Measurements from ENCODE around the gene NADK.

Gene NADK, protein sequence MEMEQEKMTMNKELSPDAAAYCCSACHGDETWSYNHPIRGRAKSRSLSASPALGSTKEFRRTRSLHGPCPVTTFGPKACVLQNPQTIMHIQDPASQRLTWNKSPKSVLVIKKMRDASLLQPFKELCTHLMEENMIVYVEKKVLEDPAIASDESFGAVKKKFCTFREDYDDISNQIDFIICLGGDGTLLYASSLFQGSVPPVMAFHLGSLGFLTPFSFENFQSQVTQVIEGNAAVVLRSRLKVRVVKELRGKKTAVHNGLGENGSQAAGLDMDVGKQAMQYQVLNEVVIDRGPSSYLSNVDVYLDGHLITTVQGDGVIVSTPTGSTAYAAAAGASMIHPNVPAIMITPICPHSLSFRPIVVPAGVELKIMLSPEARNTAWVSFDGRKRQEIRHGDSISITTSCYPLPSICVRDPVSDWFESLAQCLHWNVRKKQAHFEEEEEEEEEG

DNA sequence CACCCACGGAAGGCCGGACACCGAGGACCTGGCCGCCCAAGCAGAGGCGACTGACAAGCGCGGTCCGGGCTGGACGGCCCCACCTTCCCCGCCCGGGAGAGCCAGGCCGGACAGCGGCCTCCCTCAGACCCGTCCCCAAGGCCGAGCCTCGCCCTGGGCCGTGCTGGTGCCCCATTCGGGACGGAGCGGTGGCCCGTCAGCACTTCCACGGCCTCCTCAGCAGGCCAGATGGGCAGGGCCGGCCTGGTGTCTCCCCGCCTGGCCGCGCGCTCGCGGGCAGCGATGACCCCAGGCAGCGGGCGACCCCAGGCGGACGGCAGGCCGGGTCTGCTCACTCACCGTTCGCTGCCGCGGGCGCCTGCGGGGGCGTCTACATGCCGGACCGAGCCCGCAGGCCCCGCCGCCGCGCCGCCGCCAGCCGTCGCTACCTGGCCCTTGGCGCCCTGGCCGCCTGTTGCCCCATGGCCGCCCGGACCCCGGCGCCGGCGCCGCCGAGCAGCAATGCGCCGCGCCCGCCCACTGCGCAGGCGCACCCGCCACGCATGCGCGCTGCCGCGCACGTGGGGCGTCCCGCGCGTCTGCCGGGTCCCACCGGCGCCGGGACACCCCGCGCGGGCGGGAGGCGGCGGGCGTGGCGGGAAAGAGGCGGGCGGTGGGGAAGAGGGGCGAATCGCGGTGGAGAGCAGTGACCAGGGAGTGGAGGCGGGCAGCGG lies at the start of gene NADK:
NADK (minus strand) TSS at position 521 of the 713 bp plus-strand sequence. CDS start 13,064 bp downstream, outside the sequence.
- peak; percentile 96 for DNase-seq

DNA sequence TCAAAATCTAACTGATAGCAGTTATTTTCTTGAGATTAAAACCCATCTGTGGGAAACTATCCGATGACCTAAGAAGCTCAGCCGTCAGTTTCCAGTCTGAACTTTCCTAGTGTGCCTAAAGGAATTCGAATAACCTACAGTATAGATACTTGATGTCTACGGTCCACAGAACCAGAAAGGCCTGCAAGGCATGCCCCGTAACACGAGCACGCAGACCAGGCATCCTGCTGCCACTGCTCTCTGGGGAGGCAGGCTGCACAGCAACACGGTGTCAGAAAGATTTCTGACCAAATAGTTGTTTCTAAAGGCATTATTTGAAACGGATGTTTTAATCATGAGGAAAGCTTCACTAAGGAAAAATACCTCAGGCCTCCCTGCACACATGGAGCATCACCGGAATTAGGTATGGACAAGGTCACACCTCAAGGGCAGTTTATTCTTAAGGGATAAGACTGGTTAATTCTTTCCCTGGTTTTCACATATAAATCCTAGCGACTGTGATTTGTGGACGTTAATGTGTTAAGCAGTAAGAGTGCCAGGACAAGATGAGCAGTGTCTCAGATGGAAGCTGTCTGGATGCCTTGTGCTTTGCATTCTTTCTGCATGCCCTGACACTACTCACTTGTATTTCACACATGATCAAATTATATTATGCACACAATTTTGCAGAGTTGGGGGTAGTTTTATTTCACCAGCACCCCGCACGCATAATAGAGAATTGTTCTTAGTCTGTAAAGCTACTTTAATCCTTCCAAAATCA lies 49.0 kb upstream of the NADK start:
- DNase-seq = no peak

DNA sequence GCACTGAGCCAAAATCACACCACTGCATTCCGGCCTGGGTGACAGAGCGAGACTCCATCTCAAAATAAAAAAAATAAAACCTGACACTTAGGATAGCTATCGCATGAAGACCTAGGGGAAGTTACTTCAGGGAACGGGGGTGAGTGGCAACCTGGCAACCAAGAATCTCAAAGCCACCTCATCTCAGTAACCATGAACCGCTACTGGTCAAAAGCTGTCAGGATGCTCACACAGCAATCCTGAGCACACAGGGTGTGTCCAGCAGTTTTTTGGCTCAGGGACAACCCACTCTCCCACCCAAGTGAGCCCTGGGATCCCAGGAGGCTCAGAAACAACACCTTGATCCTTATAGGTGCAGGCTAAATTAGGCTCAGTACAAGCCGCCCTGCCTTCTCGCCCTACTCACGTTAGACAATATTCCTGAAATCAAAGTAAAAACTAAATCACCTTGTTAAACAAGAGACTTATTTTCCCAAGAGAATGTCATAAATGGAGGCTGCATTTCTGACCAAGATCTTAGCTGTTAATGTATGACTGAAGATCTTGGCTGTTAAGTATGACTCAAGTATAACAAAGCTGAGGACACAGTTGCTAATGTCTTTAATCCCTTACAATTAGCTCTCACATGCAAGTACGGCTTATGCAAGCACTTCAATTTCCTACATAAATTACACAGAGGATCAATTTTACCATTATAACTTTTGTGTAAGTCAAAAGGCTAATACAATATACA lies 48.3 kb upstream of the NADK start:
- no peak for DNase-seq

DNA sequence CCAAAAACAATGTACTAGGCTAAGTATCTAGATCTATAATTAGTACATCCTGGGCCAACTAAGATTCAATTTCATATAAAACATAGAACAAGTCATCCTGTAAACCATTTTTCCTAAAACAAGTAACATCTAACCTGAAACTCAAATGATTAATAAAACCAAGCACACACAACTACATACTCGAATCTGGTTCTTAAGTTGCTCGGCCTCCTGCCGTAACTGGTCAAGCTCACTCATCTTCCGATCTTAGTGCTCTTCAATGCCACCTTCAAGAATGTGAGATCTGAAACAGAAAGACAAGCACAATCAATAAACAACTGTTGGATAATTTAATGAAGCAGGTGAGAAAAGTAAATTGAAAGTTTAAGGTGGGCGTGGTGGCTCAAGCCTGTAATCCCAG lies 46.9 kb upstream of the NADK start:
- DNase-seq = no peak

DNA sequence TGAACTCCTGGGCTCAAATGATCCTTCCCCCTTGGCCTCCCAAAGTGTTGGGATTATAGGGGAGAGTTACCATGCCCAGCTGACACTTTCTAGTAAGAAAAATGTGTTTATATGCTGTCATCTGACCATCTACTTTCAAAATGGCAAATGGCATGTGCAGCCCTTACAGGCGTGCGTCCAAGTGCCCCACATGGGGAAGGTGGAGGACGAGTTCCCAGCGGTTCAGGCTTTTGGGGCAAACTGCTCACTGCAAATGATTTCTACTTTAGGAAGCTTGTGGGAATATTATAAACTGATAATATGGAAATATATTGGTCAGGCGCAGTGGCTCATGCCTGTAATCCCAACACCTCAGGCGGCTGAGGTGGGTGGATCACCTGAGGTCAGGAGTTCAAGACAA lies 41.5 kb upstream of the NADK start:
- no peak for DNase-seq

DNA sequence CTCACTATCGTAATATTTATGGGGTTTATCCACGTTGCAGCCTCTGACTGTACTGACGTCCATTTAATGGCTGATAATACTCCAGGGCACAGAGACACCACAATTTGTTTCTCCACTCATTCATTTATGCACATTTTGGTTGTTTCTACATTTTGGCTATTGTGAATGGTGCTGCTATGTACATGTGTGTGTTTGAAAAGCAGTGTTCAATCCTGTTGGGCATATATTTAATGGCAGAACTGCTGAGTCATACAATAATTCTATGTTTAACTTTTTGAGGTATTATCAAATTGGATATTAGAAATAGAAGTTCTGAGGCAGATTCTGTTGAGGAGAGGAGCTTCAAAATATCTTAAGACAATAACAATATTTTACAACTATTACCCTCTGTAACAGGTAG lies 39.0 kb upstream of the NADK start:
- DNase-seq = no peak

DNA sequence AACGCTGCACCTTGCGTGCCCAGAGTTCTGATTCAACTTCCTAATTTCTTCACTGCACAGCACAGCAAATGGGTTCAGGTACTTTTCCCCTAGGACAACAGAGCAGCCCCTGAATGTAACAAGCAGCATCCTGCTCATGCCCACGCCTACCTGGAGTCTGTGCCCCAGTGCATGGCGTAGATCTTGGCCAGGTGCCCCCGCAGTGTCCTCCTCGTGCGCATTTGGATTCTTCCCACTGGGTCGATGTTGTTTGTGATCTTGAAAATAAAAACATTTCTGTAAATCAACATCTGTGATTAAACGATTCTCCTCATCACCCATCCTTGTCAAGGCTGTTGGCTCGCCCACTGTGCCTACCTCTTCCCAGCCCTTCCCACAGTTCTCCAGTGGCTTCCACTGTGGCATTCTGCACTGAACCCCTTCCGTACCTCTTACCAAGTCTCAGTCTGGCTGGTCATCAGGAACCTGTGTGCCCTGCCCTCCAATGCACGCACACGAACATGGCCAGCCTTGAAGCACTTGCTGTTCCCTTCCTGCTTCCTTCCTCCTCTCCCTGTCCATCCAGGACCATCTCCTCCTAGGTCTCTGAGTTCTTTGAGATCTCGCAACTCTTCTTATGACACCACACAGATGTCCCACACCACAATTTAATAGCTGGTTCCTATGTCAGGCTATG lies 37.5 kb upstream of the NADK start:
- no peak for DNase-seq

DNA sequence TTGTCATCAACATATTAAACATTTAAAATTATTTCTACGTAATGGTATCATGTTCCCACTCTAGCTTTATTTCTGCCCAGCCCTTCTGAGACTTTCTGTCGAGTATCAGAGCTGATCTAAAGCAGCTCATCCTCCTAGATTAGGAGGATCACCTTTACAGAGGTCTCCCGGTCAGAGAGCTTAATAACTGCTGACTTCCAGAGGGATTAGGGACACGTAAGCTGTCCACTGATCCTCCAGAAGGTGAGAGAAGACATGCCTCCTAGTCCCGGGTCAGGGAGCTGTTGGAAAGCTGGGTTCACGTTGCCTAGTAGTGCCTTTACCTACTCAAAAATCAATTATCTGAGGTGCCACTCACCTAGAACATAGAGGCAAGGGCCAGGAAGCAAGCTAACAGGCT lies 31.2 kb upstream of the NADK start:
- DNase-seq = no peak

DNA sequence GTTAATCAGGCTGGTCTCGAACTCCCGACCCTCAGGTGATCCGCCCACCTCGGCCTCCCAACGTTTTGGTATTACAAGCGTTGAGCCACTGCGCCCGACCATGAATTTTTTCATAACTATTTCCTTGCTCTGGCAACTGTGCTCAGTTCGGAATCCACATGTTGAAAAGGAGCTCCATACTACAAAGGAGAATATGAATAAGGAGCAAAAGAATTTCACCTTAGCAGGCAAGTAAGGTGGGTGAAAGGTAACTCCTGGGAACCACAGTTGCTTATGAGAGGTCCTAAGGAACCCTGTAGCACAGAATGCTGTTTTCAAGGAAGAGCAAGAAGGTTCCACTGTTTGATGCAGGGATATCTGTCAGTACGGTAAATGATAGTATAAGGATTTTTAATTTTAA lies 29.9 kb upstream of the NADK start:
- DNase-seq = no peak

DNA sequence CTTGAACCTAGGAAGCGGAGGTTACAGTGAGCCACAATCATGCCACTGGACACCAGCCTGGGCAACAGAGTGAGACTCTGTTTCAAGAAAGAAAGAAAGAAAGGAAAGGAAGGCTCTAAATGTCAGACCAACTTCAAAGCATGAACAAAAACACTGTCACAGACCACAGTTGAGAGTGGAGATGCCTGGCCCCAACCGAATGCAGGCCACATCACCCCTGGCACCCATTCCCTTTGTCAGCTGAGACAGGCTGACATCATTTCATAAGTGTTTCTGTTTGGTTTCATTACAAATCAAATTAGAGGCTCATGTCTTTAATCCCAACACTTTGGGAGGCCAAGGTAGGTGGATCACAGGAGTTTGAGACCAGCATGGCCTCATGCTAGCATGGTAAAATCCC lies 28.6 kb upstream of the NADK start:
- no peak for DNase-seq

DNA sequence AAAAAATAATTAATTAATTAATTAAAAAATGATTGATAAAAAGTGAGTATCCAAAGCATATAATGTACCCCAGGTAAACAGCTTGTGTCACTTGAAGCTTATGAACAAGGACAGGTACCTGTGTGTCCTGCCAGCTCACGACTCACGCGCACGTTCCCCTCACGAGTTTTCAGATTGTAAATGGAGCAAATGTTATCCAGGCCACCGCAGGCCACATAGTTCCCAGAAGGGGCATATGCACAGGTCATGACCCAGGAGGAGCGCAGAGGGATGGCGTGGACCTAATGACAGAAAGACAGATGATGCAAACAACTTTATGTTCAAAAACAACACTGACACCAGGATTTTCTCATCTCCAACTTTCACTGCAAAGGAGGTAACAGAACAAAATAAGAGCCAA lies 26.0 kb upstream of the NADK start:
- no peak for DNase-seq

DNA sequence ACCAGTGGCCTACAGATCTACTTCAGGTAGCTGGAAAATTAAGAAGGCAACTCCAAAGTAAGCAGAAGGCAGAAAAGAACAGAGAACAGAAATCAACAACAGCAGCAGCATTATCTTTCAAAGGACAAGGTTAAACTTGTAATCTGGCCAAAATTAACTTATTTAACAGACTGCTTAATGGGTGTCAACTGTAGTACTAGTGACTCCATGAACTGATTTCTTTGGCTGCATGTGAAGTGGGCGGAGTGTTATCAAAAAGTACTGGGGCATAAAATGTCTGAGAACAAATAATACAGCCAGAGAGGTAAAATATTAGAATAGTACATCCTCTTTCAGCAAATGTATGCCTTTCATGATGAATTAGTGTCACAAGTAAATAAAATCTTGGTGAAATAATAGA lies 24.6 kb upstream of the NADK start:
- no peak for DNase-seq

DNA sequence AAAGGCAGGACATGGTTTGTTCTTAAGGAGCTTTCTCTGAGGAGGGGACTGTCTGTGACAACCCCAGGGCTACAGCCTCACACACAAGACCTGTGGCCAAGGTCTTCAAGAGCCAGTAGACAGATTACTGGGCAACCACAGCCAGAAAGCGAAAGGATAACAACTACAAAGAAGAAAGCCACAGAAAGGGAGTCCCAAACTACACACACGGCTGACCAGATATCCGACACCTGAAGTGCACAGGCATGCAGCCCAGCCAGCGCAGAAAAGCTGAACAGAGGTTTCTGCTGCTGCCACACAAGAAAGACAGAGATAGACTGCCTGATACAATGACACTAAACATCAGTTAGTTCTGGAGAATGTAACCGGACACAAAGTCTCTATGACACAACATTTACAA lies 21.4 kb upstream of the NADK start:
- DNase-seq = no peak

DNA sequence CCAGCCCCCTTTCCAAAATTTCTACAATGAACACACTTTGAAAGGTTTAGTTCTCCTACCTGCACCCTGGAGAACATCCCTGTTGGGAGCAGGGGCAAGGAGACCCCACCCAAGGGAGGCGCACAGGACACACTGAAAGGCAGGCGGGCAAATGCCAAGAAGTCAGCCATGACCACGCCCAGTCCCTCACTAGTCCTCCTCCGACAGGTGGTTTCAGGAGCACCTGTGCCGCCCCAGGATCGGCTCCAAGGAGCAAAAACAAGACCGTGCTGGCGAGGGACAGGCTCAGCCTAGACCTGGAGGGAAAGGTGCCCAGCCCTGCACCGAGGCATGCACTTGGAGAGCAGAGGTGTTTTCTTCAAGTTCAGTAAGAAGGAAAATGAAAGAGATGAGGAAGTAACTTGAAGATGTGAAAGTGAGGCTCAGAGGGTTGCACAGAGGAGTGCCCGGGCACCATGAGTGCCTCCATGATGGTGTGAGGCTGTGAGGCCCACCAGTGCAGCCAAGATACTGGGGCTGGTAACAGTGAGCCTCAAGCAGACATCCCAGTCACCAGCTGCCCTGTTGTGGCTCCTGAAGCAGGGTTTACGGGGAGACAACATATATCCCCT lies 19.6 kb upstream of the NADK start:
- DNase-seq = no peak

DNA sequence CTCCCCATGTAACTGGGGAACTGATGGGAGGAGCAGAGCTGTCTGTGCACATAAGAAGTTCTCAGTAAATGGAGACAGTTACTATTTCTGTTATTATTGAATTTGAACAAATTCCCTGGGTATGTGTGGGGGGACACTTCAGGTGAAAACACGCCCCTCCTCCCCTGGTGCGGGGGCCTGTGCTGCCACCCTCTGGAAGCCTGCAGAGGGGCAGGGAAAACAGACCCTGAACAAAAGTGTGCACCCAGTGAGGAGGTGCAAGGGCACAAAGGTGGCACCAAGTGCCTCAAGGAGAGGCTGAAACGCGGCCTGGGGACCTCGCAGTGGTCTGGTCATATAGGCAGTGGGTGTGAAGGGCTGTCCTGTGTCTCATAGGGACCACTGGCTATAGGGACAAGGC lies 18.2 kb upstream of the NADK start:
- no peak for DNase-seq

DNA sequence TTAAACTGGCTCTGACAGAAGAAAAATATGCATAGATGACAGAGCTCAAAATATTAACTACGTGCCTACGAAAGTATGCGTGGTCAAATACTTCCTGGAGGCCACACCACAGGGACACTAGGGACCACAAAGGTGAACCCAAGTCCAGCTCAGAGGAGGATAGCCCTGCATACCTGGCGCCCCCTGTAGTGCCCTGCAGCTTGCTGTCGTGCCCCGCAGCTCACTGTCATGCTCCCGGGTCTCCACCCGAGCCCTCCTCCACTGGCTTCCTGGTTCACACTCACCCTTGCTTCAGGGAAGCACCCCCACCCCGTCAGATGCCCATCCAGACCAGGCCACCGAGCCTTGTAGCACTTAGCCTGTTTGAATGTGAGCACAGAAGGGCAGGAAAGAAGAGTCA lies 16.7 kb upstream of the NADK start:
- no peak for DNase-seq

DNA sequence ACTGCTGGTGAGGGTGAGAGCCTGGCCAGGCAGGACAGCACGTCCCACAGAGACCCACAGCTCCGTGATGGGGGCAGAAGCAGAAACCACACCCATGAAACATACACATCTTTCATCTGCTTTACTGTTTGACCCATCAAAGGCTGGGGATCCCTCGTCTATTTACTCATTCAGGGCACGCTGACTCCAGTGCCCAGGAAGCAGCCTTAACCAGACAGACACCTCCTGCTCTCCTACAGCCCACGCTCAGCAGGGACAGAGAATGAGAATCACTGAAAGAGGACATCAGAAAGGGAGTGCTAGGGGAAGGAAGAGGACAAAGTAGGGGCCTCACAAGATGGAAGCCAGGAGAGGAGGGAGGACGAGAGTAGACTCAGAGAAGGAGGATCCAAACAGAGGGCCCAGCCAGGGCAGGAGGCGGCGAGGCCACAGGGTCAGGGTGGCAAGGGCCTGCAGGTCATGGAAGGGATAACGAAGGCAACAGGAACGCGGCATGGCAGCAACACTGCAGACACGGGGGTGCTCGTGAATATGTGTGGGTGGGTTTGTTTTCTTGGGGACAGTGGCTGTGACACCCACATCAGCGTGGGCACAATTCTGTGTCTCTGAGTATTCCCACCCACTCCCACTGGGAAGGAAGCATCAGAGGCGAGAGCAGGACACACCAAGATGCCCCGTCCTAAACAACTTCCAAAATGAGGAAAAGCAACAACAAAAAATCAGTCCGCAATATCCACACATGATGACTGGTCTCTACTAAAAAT lies 15.4 kb upstream of the NADK start:
- no peak for DNase-seq

DNA sequence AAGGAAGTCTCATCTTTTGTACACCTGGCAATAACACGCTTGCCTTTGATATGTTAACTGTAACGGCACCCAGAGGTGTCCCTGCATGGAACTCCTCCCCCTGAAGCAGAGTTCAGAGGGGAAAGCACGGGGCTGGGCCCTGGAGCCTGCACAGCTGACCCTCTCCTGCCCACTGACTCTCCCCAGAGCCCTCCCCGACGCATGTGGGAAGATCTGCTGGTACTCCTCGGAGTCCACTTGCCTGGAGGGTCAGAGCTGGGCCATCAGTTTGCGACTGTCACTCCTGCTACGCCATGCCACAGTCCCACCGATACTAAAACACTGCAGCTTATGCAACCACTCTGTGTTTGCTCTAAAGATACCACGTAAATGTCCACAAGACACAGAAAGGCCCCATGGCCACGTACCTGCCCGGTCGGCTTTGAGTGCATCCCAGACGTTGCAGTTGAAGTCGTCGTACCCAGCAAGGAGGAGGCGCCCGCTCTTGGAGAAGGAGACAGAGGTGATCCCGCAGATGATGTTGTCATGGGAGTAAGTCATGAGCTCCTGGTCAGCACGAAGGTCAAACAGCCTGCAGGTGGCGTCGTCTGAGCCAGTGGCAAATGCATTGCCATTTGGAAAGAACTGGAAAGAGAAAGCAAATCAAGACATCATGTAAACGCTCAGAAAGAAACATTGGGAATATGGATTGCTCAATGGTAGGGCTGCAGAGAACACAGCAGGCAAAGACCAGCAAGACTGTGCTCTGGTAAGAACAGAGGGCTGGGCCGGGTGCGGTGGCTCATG lies 10.6 kb upstream of the NADK start:
- peak; percentile 51 for DNase-seq

DNA sequence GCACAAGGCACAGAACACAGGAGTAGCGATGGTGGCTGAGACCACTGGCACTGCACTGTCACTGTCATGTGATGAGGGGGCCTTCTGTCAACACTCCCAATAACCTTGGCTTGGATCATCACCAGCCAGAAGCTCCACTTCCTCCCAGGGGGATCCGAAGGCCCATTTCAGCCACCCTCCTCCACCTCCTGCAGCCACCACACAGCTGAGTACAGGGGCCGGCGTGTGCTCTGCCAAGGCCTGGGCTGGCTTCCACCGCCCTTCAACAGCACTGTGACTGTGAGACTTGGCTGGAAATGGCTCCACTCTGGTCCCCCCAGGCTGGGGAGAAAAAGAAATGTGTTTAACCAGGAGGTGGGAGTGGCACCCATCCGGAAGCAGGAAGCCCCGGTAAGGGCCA lies 9.9 kb upstream of the NADK start:
- no peak for DNase-seq

Measured in NCI-H510A treated with DMSO at 0.1 percent for 48 hours (cell line).